NCI-H748 (cell line): ENCODE results near the gene ITIH6.
"Not testable (repeated sequence)": the region's sequence is repeated elsewhere in the genome, so short reads cannot be mapped to it uniquely, and the experiment has no call there.

Experiments
- DNase-seq: peaks from one replicate; lab custom pipeline; 2025; ENCODE audit not compliant: unreplicated experiment; lab: John Stamatoyannopoulos, UW

ITIH6 gene

DNA sequence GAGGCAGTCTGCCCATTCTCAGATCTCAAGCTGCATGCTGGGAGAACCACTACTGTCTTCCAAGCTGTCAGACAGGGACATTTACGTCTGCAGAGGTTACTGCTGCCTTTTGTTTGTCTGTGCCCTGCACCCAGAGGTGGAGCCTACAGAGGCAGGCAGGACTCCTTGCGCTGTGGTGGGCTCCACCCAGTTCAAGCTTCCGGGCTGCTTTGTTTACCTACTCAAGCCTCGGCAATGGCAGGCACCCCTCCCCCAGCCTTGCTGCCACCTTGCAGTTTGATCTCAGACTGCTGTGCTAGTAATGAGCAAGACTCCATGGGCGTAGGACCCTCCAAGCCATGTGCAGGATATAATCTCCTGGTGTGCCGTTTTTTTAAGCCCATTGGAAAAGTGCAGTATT lies 59.5 kb downstream of the ITIH6 start:
- DNase-seq: not testable (repeated sequence)

- DNase-seq: not testable (repeated sequence)
These were observed 61.6 kb downstream of the ITIH6 start for GRCh38 chrX:54736298-54736942.

DNA sequence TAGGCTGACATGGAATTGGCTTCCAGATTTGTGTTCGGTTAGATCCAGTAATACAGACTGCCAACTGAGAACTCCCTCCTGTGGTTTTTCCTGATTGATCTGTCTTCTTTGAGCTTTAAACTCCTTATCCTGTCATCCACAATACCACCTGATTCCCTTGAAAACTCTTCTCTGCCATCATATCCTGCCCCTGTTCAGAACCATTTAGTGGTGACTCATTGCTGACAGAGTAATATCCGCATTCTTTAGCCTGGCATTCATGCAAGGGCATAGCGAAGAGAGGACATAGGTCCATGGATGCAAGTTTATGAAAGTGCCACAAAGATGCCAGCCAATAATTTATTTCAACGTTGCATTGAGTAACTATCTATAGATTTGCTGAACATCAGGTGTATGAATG lies 76.6 kb downstream of the ITIH6 start:
- no peak for DNase-seq

- DNase-seq: no peak
These were observed 82.4 kb downstream of the ITIH6 start for GRCh38 chrX:54715621-54716020.

GRCh38 chrX:54714424-54714823 lies 83.6 kb downstream of the ITIH6 start:
- DNase-seq: no peak

DNA sequence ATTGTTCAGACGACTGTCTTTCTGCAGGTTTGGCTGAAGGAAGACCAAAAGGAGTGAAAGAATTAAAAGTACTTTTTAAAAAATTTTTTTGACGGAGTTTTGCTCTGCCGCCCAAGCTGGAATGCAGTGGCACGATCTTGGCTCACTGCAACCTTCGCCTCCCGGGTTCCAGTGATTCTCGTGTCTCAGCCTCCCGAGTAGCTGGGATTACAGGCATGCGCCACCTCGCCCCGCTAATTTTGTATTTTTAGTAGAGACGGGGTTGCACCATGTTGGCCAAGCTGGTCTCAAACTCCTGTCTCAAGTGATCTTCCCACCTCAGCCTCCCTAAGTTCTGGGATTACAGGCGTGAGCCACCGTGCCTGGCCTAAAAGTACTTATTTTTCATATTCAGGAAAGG lies 86.3 kb downstream of the ITIH6 start:
- DNase-seq: no peak

- DNase-seq: no peak
These were observed 87.1 kb downstream of the ITIH6 start for GRCh38 chrX:54710920-54711319.

DNA sequence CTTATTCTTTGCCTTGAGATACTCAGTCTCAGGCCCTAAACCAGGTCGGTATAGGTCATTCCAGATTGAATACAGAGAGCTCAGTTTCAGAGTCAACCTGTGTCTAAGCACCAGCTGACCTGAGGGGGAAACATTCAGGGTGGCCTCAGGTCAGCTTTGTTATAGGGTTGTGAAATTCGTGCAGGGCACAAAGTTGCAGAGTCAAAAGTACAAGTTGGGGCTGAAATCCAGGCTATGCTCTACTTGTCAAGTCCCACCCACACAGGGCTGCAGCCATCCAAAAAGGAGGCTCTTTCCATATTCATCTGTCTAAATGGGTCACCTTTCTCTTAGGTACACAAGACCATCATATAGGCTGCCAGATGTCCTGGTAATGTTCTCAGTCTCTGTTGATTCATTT lies 89.7 kb downstream of the ITIH6 start:
- DNase-seq: no peak
